AG09309 (cell line): Measurements from ENCODE around the gene P2RX2.

Experiments used
- DNase-seq: peaks from one replicate; pipeline ENCODE4 v3.0.0-alpha.2; 2010; ENCODE audit warnings: low read depth
- H3K4me3 ChIP-seq: 2 replicates; pipeline ENCODE4 v1.5.1; 2011; ENCODE audit warnings: mild to moderate bottlenecking, low read depth, low read length, moderate library complexity; ENCODE audit not compliant: control insufficient read depth
- CTCF ChIP-seq: IDR thresholded peaks from 2 replicates; pipeline ENCODE4 v1.5.1; 2011; ENCODE audit warnings: mild to moderate bottlenecking, low read depth, low read length, inconsistent platforms; ENCODE audit not compliant: insufficient read depth, control insufficient read depth; ENCODE audit errors: missing control alignments

Gene P2RX2

GRCh38 chr12:132587781-132588180 lies 30.8 kb upstream of the P2RX2 start:
- no peak for TF ChIP-seq CTCF
- DNase-seq = no peak
- H3K4me3 ChIP-seq = no peak overlapping the region

- no peak for TF ChIP-seq CTCF
- H3K4me3 ChIP-seq = no peak overlapping the region
- DNase-seq = no peak
These were observed 30.3 kb upstream of the P2RX2 start for GRCh38 chr12:132588319-132588718.

- no peak overlapping the region for H3K4me3 ChIP-seq
- no peak for DNase-seq
- no peak for TF ChIP-seq CTCF
These were observed 29.5 kb upstream of the P2RX2 start for GRCh38 chr12:132588821-132589669.

GRCh38 chr12:132591107-132591935 lies 27.3 kb upstream of the P2RX2 start:
- H3K4me3 ChIP-seq = no peak overlapping the region
- no peak for TF ChIP-seq CTCF
- no peak for DNase-seq

- TF ChIP-seq CTCF = no peak
- no peak for DNase-seq
These were observed 26.1 kb upstream of the P2RX2 start for GRCh38 chr12:132592282-132592970.

GRCh38 chr12:132593071-132593470 lies 25.5 kb upstream of the P2RX2 start:
- no peak for DNase-seq
- no peak for TF ChIP-seq CTCF
- H3K4me3 ChIP-seq = no peak overlapping the region

More at GRCh38 chr12:132592282-132592970, 26.1 kb upstream of the P2RX2 start:
- no peak overlapping the region for H3K4me3 ChIP-seq
